Nephron (organoid): ENCODE data around the gene NSRP1.
A peak's percentile ranks its signal among the peaks of the same experiment; 100 is the strongest.

Experiments used
- H3K27ac Mint-ChIP-seq, 3 experiments: 2 replicates each; pipeline ENCODE4 v1.8.0; 2020; ENCODE audit warnings: mixed read lengths in 3 of 3, mild to moderate bottlenecking in 2 of 3, moderate library complexity in 1 of 3
- H3K27me3 Mint-ChIP-seq: 2 replicates; pipeline ENCODE4 v1.8.0; 2021; ENCODE audit warnings: low read depth, mild to moderate bottlenecking, moderate library complexity, mixed read lengths
- H3K36me3 Mint-ChIP-seq: 2 replicates; pipeline ENCODE4 v1.8.0; 2020; ENCODE audit warnings: low read depth, mixed read lengths
- H3K4me1 Mint-ChIP-seq: 2 replicates; pipeline ENCODE4 v1.8.0; 2020; ENCODE audit warnings: mixed read lengths
- H3K4me3 Mint-ChIP-seq, 3 experiments: 2 replicates each; pipeline ENCODE4 v1.8.0; 2020; ENCODE audit warnings: mild to moderate bottlenecking in 3 of 3, mixed read lengths in 3 of 3, moderate library complexity in 2 of 3
- H3K9me3 Mint-ChIP-seq: 2 replicates; pipeline ENCODE4 v1.8.0; 2020; ENCODE audit warnings: mixed read lengths
- CTCF ChIP-seq, 3 experiments: fragments of 200-600 bp; sonication (generic); IDR thresholded peaks; one replicate each; pipeline ENCODE4 v1.5.0; 2021; ENCODE audit warnings: antibody characterized with exemption in 3 of 3; ENCODE audit not compliant: unreplicated experiment in 3 of 3

Gene NSRP1

GRCh38 chr17:30093463-30094147 lies 23.0 kb upstream of the NSRP1 start:
- peak; percentile 77 to 84 (median 84) for TF ChIP-seq CTCF (IDR thresholded peaks at IDR 0.05; ENCODE audit: unreplicated experiment in 3 of 3)
- Mint-ChIP-seq H3K27ac (no peak overlapping the region), H3K36me3 (no peaks in the 10 kb centered on the region), H3K4me3 (no peak overlapping the region), H3K9me3 (no peaks in the 10 kb centered on the region), H3K27me3 (peaks cover 12% of the 10 kb centered on the region), H3K4me1 (peaks cover 4% of the 10 kb centered on the region)

- Mint-ChIP-seq H3K36me3 (no peaks in the 10 kb centered on the region), H3K27me3 (peaks cover 12% of the 10 kb centered on the region), H3K27ac (no peak overlapping the region), H3K9me3 (no peaks in the 10 kb centered on the region), H3K4me3 (no peak overlapping the region), H3K4me1 (no peaks in the 10 kb centered on the region)
- TF ChIP-seq CTCF (IDR thresholded peaks at IDR 0.05; ENCODE audit: unreplicated experiment in 3 of 3) = peak; percentile 53 to 63 (median 59)
Measured at GRCh38 chr17:30095507-30096244, 20.9 kb upstream of the NSRP1 start.

- Mint-ChIP-seq H3K4me3 (no peak overlapping the region), H3K27me3 (no peaks in the 10 kb centered on the region), H3K36me3 (no peaks in the 10 kb centered on the region), H3K4me1 (peaks cover 3% of the 10 kb centered on the region), H3K9me3 (no peaks in the 10 kb centered on the region), H3K27ac (no peak overlapping the region)
- no peak for TF ChIP-seq CTCF (IDR thresholded peaks at IDR 0.05; ENCODE audit: unreplicated experiment in 3 of 3)
Measured at GRCh38 chr17:30101686-30102390, 14.8 kb upstream of the NSRP1 start.

- H3K4me3 Mint-ChIP-seq = no peak overlapping the region
- no peaks in the 10 kb centered on the region for H3K27me3 Mint-ChIP-seq
- no peak overlapping the region for H3K27ac Mint-ChIP-seq
- no peaks in the 10 kb centered on the region for H3K9me3 Mint-ChIP-seq
- H3K4me1 Mint-ChIP-seq = peaks cover 3% of the 10 kb centered on the region
- H3K36me3 Mint-ChIP-seq = no peaks in the 10 kb centered on the region
- TF ChIP-seq CTCF (IDR thresholded peaks at IDR 0.05; ENCODE audit: unreplicated experiment in 3 of 3) = no peak
Measured at GRCh38 chr17:30103921-30104320, 12.7 kb upstream of the NSRP1 start.

- no peaks in the 10 kb centered on the region for H3K9me3 Mint-ChIP-seq
- peak overlapping the region; percentile 85 to 87 (median 86) for H3K4me3 Mint-ChIP-seq
- peaks cover 3% of the 10 kb centered on the region for H3K4me1 Mint-ChIP-seq
- H3K27ac Mint-ChIP-seq = peak overlapping the region in 1 of 3 experiments; percentile 43
- no peaks in the 10 kb centered on the region for H3K27me3 Mint-ChIP-seq
- no peaks in the 10 kb centered on the region for H3K36me3 Mint-ChIP-seq
- peak; percentile 88 to 95 (median 91) for TF ChIP-seq CTCF (IDR thresholded peaks at IDR 0.05; ENCODE audit: unreplicated experiment in 3 of 3)
Measured at GRCh38 chr17:30104575-30105339, 11.9 kb upstream of the NSRP1 start.
